HG03457 (cell line): ENCODE measurements around the gene DDAH1.
"Not testable (repeated sequence)": the region's sequence is repeated elsewhere in the genome, so short reads cannot be mapped to it uniquely, and the experiment has no call there.

Source experiments
- ATAC-seq: cut with Tn5 transposase; IDR thresholded peaks from one replicate; pipeline ENCODE4 v1.9.1; 2021; ENCODE audit warnings: moderate number of reproducible peaks; ENCODE audit not compliant: unreplicated experiment

DDAH1 gene

GRCh38 chr1:85471558-85471957, 6.6 kb upstream of the DDAH1 start:
- no peak for ATAC-seq

DNA sequence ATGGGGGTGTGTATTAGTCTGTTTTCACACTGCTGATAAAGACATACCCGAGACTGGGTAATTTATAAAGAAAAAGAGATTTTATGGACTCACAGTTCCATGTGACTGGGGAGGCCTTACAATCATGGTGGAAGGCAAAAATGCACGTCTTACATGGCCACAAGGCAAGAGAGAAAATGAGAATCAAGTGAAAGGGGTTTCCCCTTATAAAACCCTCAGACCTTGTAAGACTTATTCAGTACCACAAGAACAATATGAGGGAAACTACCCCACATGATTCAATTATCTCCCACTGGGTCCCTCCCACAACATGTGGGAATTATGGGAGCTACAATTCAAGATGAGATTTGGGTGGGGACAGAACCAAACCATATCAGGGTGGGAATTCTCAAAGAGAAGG, 5.2 kb upstream of the DDAH1 start:
- not testable (repeated sequence) for ATAC-seq

DNA sequence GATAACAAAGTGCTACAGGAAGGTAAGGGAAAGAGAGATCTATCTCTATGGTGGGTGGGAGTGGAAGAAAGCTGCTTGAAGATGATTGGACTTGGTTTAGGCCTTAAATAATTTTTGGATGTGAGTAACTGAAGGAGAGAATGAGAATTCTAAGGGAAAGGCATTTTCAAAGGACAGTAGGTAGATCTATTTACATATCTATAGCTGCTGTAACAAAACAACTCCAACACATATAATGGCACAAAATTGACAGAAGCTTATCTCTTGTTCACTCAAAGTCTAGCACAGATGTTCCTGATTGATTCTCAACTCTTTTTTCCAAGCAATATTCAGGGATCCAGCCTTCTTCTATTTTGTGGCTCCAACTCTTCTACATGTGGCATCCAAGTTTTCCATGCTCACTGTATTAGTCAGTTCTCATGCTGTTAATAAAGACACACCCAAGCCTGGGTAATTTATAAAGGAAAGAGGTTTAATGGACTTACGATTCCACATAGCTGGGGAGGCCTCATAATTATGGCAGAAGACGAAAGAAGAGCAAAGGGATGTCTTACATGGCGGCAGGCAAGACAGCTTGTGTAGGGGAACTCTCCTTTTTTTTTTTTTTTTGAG, 3.1 kb upstream of the DDAH1 start:
- no peak for ATAC-seq

GRCh38 chr1:85467036-85467435, 2.1 kb upstream of the DDAH1 start:
- ATAC-seq: no peak

DNA sequence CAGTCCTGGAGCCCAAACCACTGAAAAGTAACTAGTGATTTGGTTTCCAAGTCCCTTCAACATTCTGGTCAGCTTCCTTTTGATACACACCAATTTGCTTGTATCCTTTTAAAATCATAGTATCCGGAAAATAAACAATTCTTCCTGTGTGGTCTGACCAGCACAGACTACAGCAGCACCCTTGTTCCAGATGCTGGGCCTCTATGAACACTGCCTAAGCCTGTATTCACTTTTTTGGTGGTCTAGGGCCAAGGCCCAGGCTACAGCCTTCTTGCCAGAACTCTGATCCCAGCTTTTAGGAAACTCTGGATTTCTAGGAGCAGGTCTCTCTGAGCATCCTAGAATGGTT, 801 bp upstream of the DDAH1 start:
- no peak for ATAC-seq

- no peak for ATAC-seq
Measured at GRCh38 chr1:85464497-85465098, 361 bp downstream of the DDAH1 start.

DNA sequence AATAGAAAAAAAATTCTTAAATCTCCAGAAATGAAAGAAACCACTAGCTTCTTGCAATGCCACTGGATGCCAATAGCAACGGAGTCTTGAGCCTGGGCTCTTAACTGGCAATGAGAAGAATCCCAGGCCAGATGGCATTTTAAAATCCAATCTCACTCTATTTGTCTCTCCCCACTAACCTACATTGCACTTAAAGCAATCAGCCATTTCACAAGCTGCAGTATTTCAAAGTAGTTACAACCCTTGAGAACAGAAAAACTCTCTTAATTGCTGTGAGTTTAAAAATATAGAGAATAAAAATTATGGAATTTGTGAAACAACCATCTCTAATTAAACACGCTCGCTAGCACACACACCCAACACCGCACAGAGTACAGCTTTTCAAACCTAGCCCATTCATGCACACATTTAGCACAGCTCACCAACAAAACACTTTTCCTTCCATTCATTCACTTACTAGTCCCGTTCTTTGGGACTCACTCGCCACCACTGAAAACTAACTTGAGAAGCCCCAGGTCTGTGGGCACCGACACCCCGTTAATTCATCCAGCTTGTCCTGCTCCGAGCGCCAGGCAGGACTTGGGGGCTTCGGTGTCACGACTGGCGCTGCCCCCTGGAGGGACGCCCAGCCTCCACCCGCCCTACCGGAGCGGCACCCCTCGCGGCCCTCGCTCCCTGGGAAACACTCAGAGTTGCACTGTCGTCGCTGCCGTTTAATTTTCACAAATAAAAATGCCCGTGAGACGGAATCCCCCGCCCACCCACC, 1.0 kb downstream of the DDAH1 start:
- ATAC-seq: no peak

- ATAC-seq: no peak
Measured at GRCh38 chr1:85462931-85463649, 1.9 kb downstream of the DDAH1 start.

DNA sequence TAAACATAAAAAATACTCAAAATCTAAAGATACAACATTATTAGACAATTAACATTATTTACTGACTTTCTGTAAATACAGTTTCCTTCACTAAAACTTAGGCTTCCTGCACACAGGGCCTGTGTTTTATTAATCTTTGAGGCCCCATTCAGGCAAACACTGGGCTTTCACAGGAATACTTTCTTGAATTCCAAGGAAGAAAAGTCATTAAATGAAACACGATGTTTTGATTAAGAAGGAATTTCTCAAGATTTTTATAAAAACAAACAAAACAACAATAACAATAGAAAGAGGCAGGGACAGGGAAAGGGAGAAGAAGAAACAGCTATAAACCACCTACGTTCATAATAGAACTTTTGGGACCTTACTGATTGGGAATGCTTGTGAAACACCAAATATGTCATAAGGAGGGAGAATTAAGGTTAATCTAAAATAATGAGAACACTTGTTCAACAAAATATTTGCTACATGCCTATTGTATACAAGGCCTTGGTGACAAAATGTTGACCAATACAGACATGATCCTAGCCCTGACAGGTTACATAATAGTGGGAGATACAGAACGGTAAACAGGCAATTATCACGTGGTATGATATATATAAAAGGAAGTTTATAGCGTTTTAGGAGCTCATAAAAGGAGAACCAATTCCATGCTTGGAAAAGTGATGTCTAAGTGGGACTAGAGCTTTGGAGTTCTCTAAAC, 3.6 kb downstream of the DDAH1 start:
- ATAC-seq: no peak

DNA sequence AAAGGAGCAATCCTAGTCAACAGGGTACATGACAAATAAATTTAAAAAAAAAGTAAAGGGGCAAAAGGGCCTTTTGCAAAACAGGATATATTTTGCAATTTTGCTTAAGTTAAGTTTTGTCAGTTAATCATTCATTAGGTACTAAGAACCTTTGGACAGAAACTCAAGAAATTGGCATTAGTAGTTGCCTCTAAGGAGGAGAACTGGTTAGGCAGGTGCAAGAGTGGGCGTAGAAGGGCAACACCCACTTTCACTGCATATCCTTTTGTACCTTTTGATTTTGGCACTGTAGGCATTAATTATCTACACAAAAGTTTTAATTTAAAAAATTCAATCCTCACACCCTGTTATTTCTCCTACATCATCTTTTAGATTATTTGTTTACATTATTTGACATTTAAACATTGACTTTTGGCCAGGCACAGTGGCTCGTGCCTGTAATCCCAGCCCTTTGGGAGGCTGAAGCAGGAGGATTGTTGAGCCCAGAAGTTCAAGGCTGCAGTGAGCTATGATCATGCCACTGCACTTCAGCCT, 4.3 kb downstream of the DDAH1 start:
- ATAC-seq: no peak

DNA sequence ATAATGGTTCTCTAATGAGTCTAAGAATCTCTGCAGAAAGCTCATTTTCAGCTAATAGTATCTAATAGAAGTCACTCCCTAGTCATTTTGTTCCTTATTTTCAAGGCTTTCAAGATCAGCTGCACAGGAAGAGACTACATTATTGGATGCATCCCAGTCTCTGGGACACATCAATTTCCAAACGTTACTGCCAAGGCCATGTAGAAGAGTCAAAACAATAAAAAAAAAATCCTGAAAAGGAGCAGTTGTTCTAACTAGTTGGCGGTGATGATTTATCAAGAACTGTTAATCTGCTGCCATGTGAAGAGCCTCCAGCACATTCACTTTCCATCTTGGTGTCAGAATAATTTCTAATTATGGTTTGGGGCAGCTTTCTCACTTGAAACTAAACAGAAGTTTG, 5.7 kb downstream of the DDAH1 start:
- ATAC-seq: no peak

DNA sequence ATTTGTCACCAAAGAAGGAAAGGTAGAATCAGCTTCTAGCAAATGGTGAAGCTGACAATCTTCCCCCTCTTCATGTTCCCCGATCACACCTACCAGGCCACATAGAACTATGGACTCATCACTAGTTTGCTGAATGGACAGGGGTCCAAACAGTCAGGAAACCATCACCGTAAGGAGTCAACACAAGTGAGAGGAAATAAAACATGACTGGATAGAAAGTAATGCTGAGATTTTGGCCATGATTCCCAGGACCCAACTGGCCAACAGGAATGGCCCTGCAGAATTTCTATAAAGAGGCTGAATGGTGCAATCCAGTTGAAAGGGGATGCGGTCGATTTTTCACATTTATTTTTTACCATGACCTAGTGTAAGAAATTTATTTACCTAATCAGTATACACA, 10.7 kb downstream of the DDAH1 start:
- ATAC-seq: no peak

DNA sequence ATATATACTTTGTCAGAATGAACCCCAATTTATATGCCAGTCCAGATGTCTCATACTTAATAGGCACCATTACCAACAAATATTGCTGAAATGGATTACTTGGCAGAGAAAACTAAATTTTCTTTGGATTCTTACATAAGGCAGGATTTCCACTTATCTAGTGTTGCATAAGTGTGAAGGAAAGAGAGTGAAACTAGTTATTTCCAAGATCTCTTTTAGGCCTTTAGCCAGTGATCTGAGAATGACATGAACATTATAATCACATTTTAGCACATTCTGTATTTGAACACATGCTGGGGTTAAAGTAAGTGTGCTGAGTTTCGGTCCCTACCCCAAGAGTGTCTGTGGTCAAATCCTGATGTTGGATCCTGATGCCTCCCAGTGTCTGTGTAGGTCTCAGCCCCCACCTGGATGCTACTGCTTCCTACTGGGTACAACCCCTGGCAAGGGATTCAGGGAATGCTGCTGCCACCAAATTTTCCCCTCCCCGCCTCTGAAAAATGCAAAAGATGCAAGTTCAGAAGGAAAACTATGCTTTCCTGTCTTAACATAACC, 11.2 kb downstream of the DDAH1 start:
- no peak for ATAC-seq

DNA sequence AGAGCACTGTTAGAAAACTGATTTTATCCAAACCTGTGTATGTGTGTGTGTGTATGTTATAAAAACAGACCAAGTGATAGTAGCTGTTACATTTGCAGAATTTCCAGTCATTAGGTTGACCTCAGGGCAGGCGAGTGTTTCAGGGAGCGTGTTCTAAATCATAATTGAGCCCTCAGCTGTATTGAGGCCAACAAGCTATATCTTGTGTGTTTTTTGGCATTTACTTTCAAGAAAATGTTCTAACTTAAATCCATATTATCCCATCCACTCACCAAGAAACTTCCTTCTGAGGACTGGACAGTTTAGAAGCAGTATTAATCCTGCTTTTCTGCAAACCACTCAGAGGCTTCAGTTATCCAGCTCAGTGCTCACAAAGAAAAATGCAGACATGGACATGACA, 12.0 kb downstream of the DDAH1 start:
- ATAC-seq: no peak

DNA sequence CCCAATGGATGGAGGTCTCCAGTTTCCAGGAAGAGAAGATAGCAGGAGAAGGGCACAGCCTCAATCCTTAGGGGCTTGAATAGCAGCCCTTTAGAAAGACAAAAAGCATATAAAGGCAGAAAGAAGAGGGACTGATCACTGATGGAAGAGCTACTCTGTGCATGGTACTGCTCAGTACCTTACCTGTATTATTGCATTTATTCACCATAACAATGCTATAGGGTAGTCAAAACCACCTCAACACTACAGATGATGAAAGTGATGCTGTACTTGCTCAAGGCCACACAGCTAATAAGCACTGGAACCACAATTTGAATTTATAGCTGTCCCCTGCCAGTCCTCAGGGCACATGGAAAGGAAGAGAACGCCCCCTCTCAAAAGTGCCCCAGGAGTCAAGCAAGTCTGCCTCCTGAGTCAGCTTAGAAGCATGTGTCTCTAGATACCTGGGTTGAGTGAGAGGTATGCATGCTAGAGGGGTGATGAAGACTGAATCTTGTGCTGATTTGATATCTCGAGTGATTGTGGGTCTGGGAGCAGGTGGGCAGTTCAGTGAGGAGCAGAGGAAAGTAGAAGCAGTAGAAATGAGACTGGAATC, 13.6 kb downstream of the DDAH1 start:
- ATAC-seq: no peak

GRCh38 chr1:85450832-85451231, 14.1 kb downstream of the DDAH1 start:
- ATAC-seq: no peak

DNA sequence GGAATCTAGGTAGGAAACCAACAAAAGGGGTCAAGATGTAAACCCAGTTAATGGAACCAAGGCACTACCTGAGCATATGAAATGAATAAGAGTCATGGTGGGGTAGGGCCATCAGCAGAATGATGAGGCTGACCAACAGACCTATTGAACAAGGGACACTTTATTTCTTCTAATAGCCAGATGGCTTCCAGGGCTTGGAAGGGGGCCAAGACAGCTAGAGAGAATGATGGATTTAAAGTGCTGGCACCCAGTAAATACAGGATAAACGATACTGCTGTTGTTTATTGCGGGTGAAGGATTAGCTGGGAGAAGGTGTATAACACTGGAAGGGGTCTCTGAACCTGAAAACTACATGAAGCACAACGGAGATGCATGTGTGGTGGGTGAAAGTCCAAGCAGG, 15.6 kb downstream of the DDAH1 start:
- no peak for ATAC-seq

DNA sequence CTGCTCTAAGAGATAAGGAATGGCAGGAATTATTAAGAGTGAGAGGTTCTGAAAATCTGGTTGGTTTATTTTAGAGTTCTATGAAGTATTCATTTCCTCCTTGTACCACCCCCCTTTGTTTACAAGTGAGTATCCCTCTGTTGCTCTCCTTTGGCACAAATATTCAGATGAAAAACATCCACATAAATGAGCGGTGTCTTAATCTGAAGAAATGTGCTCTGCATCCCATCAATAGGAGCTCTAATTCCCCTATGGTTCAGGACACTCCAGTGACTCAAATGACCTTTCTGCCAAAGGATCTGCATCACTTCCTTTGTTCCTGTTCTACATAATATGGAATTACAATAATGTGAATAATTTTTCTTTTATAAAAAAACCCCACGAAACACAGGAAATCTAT, 16.6 kb downstream of the DDAH1 start:
- no peak for ATAC-seq

GRCh38 chr1:85447006-85447943, 17.7 kb downstream of the DDAH1 start:
- ATAC-seq: no peak
